Stimulated activated CD8-positive, alpha-beta memory T cell treated with anti-CD3 and anti-CD28 coated beads, Interleukin-2, amount 100 ng/mL, for 48 hours (primary cell): Measurements from ENCODE around the gene UBE2I.

Experiments used
- DNase-seq, 2 donors: peaks; one replicate each; pipeline ENCODE4 v3.0.0-alpha.2; 2020; ENCODE audit warnings: low read depth in 2 of 2

Gene UBE2I

GRCh38 chr16:1330931-1331711 is 21.7 kb downstream of the UBE2I start:
- DNase-seq = no peak

GRCh38 chr16:1331712-1332617 is 22.5 kb downstream of the UBE2I start:
- DNase-seq = peak in 1 of 2 donors; percentile 29

- DNase-seq = no peak
Observed at GRCh38 chr16:1332618-1333148, 23.2 kb downstream of the UBE2I start.

- DNase-seq = peak; percentile 32 to 49
Observed at GRCh38 chr16:1333149-1333812, 23.8 kb downstream of the UBE2I start, which contains the start of gene BAIAP3. Gene BAIAP3 (plus strand): TSS chr16:1333645. CDS start chr16:1338550, 4,905 bp downstream.

- no peak for DNase-seq
Observed at GRCh38 chr16:1333854-1334700, 24.6 kb downstream of the UBE2I start.

- DNase-seq = no peak
Observed at GRCh38 chr16:1334739-1335138, 25.3 kb downstream of the UBE2I start.

GRCh38 chr16:1335211-1335971 is 26.0 kb downstream of the UBE2I start:
- no peak for DNase-seq

- DNase-seq = no peak
Observed at GRCh38 chr16:1335996-1336395, 26.6 kb downstream of the UBE2I start.

- no peak for DNase-seq
Observed at GRCh38 chr16:1336619-1337018, 27.2 kb downstream of the UBE2I start.

GRCh38 chr16:1337486-1337885 is 28.1 kb downstream of the UBE2I start:
- no peak for DNase-seq

- DNase-seq = no peak
Observed at GRCh38 chr16:1338119-1338730, 28.8 kb downstream of the UBE2I start.

- no peak for DNase-seq
Observed at GRCh38 chr16:1338855-1339675, 29.6 kb downstream of the UBE2I start.

- no peak for DNase-seq
Observed at GRCh38 chr16:1340730-1341494, 31.5 kb downstream of the UBE2I start.

GRCh38 chr16:1341495-1342420 is 32.3 kb downstream of the UBE2I start:
- no peak for DNase-seq

- peak; percentile 81 to 94 for DNase-seq
Observed at GRCh38 chr16:1342526-1343427, 33.3 kb downstream of the UBE2I start.
